Ishikawa (cell line): Measurements from ENCODE around the gene MEX3B.

ENCODE experiments used
- CEBPB ChIP-seq: IDR thresholded peaks from 2 replicates; pipeline ENCODE4 v1.6.1; 2012
- CREB1 ChIP-seq: IDR thresholded peaks from 2 replicates; pipeline ENCODE4 v1.6.1; 2012; ENCODE audit warnings: low read depth
- EGR1 ChIP-seq: IDR thresholded peaks from 2 replicates; pipeline ENCODE4 v1.6.1; 2012
- EP300 ChIP-seq: IDR thresholded peaks from 2 replicates; pipeline ENCODE4 v1.6.1; 2012; ENCODE audit warnings: borderline replicate concordance
- FOXM1 ChIP-seq: IDR thresholded peaks from 2 replicates; pipeline ENCODE4 v1.6.1; 2012; ENCODE audit warnings: low read depth, borderline replicate concordance
- NFIC ChIP-seq: IDR thresholded peaks from 2 replicates; pipeline ENCODE4 v1.6.1; 2012
- RAD21 ChIP-seq: IDR thresholded peaks from 2 replicates; pipeline ENCODE4 v1.6.1; 2012; ENCODE audit warnings: low read depth
- TAF1 ChIP-seq: IDR thresholded peaks from 2 replicates; pipeline ENCODE4 v1.6.1; 2012; ENCODE audit warnings: low read depth, mild to moderate bottlenecking
- TCF12 ChIP-seq: IDR thresholded peaks from 2 replicates; pipeline ENCODE4 v1.6.1; 2012; ENCODE audit warnings: low read depth
- TEAD4 ChIP-seq: IDR thresholded peaks from 2 replicates; pipeline ENCODE4 v1.6.1; 2012
- YY1 ChIP-seq: IDR thresholded peaks from 2 replicates; pipeline ENCODE4 v1.6.1; 2012; ENCODE audit warnings: low read depth
- ZBTB7A ChIP-seq: IDR thresholded peaks from 2 replicates; pipeline ENCODE4 v1.6.1; 2012; ENCODE audit warnings: low read depth
- TF ChIP-seq, protein P1 (sequence below): IDR thresholded peaks from 2 replicates; pipeline ENCODE4 v1.6.1; 2012
- TF ChIP-seq, protein P2 (sequence below): IDR thresholded peaks from 2 replicates; pipeline ENCODE4 v1.6.1; 2012
- TF ChIP-seq, protein P3 (sequence below): IDR thresholded peaks from 2 replicates; pipeline ENCODE4 v1.6.1; 2012; ENCODE audit warnings: low read depth, mild to moderate bottlenecking

MEX3B gene

DNA sequence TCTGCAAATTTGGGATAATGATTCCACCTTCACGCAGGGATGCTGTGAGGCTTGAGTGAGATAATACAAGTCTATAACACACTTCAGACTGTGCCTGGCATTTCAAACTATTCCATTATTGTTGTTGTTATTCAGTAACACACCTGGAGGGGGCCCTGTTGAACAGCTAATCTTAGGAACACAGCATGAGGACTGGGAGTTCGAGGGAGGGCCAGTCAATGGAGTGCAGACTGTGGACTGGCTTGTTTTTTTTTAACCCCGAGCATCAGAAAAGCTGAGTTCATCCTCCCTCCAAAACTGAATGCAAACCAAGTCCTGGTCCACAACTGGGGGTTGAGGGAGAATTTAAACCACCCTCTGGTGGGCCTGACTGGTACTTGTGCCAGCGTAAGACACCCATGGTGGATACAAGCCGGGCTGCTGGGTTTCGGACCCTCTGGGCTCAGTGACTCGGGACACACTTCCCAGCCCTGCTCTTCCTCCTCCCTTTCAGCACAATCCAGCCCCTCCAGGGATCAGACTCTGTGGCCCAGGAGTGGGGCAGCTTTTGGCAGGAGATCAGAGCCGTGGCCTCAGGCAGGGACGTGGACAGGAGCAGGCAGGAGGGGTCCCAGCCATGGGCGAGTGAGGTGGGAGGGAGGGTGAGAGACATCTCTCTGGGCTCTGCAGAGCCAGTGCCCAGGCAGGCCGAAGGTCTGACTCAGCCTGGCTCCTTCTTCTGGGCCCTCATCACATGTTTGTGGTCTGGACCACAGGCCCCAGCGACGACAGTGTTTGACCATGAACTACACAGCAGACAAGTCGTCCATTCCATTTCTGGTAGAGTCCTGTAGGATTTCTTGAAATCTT is 36.3 kb upstream of the MEX3B start:
- TF ChIP-seq RAD21 (peak; percentile 33; the same call in 1 of the 2 replicates), ZBTB7A (no peak), TCF12 (no peak), EGR1 (no peak), NFIC (no peak)
- TF ChIP-seq, protein P1, sequence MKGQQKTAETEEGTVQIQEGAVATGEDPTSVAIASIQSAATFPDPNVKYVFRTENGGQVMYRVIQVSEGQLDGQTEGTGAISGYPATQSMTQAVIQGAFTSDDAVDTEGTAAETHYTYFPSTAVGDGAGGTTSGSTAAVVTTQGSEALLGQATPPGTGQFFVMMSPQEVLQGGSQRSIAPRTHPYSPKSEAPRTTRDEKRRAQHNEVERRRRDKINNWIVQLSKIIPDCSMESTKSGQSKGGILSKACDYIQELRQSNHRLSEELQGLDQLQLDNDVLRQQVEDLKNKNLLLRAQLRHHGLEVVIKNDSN = no peak

DNA sequence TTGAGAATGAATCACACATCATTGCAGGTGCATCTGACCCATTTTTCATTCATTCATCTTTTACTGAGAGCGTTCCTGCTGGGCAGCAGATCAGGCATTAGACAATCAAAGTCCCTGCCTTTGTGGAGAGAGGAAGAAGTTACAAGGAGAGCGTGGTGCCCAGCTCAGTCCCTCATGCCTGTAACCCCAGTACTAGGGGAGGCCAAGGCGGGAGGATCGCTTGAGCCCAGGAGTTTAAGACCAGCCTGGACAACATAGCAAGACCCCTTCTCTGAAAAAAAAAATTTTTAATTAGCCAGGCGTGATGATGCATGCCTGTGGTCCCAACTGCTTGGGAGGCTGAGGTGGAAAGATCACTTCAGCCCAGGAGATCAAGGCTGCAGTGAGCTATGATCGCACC is 35.0 kb upstream of the MEX3B start:
- TF ChIP-seq, protein P2, sequence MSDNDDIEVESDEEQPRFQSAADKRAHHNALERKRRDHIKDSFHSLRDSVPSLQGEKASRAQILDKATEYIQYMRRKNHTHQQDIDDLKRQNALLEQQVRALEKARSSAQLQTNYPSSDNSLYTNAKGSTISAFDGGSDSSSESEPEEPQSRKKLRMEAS = no peak
- no peak for TF ChIP-seq CEBPB
- TF ChIP-seq EGR1 = no peak
- TF ChIP-seq NFIC = no peak
- no peak for TF ChIP-seq EP300
- no peak for TF ChIP-seq YY1
- no peak for TF ChIP-seq TAF1

DNA sequence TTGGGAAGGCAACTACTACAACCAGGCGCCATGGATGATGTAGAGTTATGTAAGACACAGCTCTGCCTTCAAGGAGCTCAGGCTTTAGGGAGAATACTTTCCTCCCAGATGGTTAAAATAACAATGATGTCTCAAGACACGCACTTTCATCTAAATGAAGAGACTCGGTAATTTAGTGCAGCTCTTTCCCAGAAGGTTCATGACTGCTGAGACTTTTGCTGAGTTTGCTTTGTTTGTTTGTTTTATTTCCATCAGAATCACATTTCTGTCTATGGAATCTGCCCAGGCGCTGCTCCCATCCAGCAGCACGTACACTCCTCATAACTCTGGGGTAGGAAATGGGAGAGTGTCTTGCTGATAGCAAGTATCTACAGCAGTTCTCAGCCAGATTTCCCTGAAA is 33.9 kb upstream of the MEX3B start:
- TF ChIP-seq CREB1 (no peak), TAF1 (no peak), CEBPB (no peak), YY1 (no peak)

DNA sequence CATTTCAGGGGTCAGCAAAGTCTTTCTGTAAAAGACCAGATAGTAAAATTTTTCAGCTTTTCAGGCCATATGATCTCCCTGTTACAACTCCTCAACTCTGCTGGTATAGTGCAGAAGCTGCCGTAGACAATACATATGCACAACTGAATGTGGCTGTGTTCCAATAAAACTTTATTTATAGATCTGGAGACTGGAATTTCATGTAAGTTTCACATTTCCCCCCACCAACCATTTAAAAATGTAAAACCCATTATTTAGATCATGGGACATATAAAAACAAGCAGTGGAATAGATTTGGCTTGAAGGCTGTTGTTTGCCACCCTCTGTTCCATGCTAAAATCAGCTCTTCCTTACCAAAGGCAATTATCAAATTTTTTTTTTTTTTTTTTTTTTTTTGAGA is 28.8 kb upstream of the MEX3B start:
- TF ChIP-seq TCF12 = no peak
- no peak for TF ChIP-seq CEBPB
- TF ChIP-seq, protein P3, sequence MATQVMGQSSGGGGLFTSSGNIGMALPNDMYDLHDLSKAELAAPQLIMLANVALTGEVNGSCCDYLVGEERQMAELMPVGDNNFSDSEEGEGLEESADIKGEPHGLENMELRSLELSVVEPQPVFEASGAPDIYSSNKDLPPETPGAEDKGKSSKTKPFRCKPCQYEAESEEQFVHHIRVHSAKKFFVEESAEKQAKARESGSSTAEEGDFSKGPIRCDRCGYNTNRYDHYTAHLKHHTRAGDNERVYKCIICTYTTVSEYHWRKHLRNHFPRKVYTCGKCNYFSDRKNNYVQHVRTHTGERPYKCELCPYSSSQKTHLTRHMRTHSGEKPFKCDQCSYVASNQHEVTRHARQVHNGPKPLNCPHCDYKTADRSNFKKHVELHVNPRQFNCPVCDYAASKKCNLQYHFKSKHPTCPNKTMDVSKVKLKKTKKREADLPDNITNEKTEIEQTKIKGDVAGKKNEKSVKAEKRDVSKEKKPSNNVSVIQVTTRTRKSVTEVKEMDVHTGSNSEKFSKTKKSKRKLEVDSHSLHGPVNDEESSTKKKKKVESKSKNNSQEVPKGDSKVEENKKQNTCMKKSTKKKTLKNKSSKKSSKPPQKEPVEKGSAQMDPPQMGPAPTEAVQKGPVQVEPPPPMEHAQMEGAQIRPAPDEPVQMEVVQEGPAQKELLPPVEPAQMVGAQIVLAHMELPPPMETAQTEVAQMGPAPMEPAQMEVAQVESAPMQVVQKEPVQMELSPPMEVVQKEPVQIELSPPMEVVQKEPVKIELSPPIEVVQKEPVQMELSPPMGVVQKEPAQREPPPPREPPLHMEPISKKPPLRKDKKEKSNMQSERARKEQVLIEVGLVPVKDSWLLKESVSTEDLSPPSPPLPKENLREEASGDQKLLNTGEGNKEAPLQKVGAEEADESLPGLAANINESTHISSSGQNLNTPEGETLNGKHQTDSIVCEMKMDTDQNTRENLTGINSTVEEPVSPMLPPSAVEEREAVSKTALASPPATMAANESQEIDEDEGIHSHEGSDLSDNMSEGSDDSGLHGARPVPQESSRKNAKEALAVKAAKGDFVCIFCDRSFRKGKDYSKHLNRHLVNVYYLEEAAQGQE = no peak
- TF ChIP-seq ZBTB7A = no peak
- TF ChIP-seq TAF1 = no peak

DNA sequence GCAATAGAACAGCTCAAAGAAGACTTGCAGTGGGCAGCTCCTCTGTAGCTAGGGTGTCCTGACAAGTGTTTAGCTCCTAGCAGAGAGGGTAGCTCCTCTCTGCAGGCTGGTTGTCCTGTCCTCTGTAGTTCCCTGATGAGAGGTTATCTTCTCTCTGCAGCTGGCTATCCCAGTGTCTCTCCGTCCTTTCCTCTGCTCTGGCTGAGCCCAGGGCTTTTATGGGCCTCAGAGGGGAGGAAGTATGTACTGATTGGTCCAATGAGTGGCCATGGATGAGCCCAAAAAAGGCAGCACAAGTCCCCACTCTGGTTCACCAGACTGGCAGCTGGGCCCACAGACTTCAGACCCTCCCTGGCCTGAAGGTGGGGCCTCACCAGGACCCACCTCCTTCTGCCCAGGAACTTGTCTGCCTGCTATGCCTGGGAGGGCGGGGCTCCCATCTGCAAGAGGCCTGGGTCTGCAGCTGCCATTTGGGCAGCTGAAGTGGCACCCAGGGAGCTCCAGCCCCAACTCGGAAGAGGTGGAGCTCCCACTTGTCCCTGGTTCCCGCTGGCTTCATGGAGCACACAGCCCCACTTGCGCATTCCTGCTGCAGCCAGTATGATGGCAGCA is 27.2 kb upstream of the MEX3B start:
- TF ChIP-seq TEAD4 (no peak), RAD21 (no peak), ZBTB7A (no peak), EGR1 (no peak), FOXM1 (no peak), NFIC (no peak), TCF12 (no peak), CREB1 (no peak), YY1 (no peak), CEBPB (no peak), TAF1 (no peak)
- TF ChIP-seq, protein P1 = no peak
- TF ChIP-seq, protein P2 = no peak
- TF ChIP-seq, protein P3 = no peak

DNA sequence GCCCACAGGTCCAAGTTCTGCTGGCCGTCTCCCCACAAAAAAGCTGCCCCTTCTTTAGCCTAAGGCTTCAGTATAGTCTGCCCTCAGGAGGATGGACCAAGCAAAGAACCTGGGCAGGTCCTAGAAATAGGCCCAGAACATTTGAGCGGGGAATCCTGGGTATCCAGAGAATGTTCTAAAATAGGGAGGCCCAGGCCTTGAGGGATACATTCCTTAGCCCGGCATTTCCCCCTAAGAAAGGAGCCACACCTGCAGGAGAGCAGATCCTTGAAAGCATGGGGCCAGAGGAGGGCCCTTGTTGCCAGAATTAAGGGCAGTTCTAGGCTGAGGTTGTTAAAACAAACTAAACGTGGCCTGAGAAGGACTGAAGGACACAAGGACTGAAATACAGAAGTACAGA is 20.6 kb upstream of the MEX3B start:
- TF ChIP-seq NFIC (no peak), ZBTB7A (no peak), TAF1 (no peak), RAD21 (no peak), CREB1 (no peak), TCF12 (no peak), FOXM1 (no peak), CEBPB (no peak), EGR1 (no peak), EP300 (no peak)
- TF ChIP-seq, protein P3 = no peak
- TF ChIP-seq, protein P2 = no peak
- TF ChIP-seq, protein P1 = no peak
